ENCODE results near the gene FCSK.

Gene FCSK

GRCh38 chr16:70480127-70481105 is 26.0 kb downstream of the FCSK start:
- DNase-seq = no peak

GRCh38 chr16:70481929-70482536 is 27.6 kb downstream of the FCSK start:
- DNase-seq = no peak

- no peak for DNase-seq
These were observed 28.2 kb downstream of the FCSK start for GRCh38 chr16:70482624-70483023.

GRCh38 chr16:70483426-70483825 is 29.0 kb downstream of the FCSK start:
- DNase-seq = no peak

GRCh38 chr16:70484867-70485266 is 30.5 kb downstream of the FCSK start:
- no peak for DNase-seq

- DNase-seq = no peak
These were observed 35.9 kb downstream of the FCSK start for GRCh38 chr16:70490261-70490660.

- DNase-seq = no peak
These were observed 39.4 kb downstream of the FCSK start for GRCh38 chr16:70493802-70494201.

- DNase-seq = no peak
These were observed 39.9 kb downstream of the FCSK start for GRCh38 chr16:70494202-70494770.

- no peak for DNase-seq
These were observed 40.4 kb downstream of the FCSK start for GRCh38 chr16:70494777-70495176.

- DNase-seq = no peak
These were observed 41.2 kb downstream of the FCSK start for GRCh38 chr16:70495425-70496182.

GRCh38 chr16:70496513-70496912 is 42.1 kb downstream of the FCSK start:
- no peak for DNase-seq

GRCh38 chr16:70508752-70509151 is 54.4 kb downstream of the FCSK start:
- no peak for DNase-seq

- DNase-seq = no peak
These were observed 55.8 kb downstream of the FCSK start for GRCh38 chr16:70510216-70510615.

GRCh38 chr16:70511833-70512232 is 57.4 kb downstream of the FCSK start:
- DNase-seq = no peak

- DNase-seq = no peak
These were observed 58.1 kb downstream of the FCSK start for GRCh38 chr16:70512456-70512855.

- DNase-seq = no peak
These were observed 66.4 kb downstream of the FCSK start for GRCh38 chr16:70520612-70521297.

GRCh38 chr16:70522216-70523075 is 68.1 kb downstream of the FCSK start:
- no peak for DNase-seq

- peak; percentile 89 for DNase-seq
These were observed 68.8 kb downstream of the FCSK start, which contains the start of gene COG4 for GRCh38 chr16:70523076-70523742. Gene COG4 (minus strand): TSS chr16:70523554. CDS start chr16:70523543, 11 bp downstream.

GRCh38 chr16:70523743-70524398 is 69.5 kb downstream of the FCSK start, which contains the start of gene SF3B3:
Gene SF3B3 (plus strand): TSS chr16:70523816. CDS start chr16:70526657, 2,841 bp downstream.
- DNase-seq = peak; percentile 73

GRCh38 chr16:70524399-70524825 is 70.0 kb downstream of the FCSK start:
- peak; percentile 46 for DNase-seq

All from activated CD4-positive, CD25-positive, alpha-beta regulatory T cell treated with anti-CD3 and anti-CD28 coated beads, Interleukin-2, amount 50 U/mL, for 72 hours (primary cell).